Measurements from ENCODE around the gene SH3BGRL2.

Gene SH3BGRL2

GRCh38 chr6:79630883-79631692, at the start of gene SH3BGRL2:
Gene SH3BGRL2 (plus strand): TSS chr6:79631329. CDS start chr6:79631462, 133 bp downstream.
- peak; percentile 77 for DNase-seq

DNA sequence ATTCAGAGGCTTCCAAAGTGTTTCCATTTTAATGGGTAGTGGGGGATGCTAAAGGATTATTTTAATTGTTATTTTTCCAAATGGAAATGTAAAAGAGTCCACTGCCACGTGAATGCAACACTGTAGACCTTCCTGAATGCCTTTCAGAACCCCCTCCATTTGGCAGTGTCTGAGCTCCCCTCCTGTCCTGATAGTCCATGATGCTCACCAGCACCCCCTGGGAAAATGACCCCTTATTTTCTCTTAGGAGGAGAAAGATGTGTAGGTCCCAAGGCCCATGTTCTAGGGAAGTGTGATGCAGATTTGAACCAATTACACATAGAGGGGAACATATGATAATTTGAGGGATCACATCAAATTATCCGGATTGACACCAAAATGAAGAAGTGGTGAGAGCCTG, 46.8 kb upstream of the SH3BGRL2 start:
- no peak for DNase-seq

- peak; percentile 6 for DNase-seq
Measured at GRCh38 chr6:79586548-79586947, 44.6 kb upstream of the SH3BGRL2 start.

- no peak for DNase-seq
Measured at GRCh38 chr6:79589701-79590100, 41.4 kb upstream of the SH3BGRL2 start.

- no peak for DNase-seq
Measured at GRCh38 chr6:79597155-79597554, 34.0 kb upstream of the SH3BGRL2 start.

DNA sequence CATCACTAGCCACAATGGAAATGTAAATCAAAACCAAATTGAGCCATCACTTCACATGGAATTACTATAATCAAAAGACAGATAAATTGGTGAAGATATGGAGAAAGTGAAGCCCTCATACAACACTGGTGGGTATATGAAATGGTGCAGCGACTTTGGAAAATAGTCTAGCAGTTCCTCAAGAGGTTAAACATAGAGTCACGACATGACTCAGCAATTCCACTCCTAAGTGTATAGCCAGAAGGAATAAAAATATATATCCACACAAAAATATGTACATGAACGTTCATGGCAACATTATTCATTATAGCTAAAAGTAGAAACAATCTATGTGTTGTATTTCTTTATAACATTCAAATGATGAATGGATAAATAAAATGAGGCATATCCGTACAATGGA, 33.1 kb upstream of the SH3BGRL2 start:
- no peak for DNase-seq

- no peak for DNase-seq
Measured at GRCh38 chr6:79599725-79600259, 31.3 kb upstream of the SH3BGRL2 start.

- no peak for DNase-seq
Measured at GRCh38 chr6:79600313-79600712, 30.8 kb upstream of the SH3BGRL2 start.

- DNase-seq, result peak; percentile 9
Measured at GRCh38 chr6:79600812-79601609, 30.1 kb upstream of the SH3BGRL2 start.

DNA sequence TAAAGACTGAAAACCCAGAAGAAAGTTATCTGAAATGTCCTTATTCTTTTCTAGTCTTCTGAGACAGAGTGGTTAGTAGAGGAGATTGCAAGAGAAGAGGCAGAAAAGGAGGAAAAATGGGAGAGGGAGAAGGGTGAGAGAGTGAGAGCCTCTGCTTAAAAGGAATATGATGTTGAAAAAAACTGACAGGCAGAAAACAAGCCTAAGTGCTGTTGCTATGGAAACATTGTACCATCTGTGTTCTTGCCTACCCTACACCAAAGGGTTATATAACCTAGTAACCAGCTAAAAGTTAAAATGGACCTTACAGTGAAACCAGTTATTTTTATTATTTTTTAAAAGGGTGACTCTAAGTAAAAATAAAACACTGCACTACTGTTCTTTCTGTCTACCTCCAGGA, 28.3 kb upstream of the SH3BGRL2 start:
- no peak for DNase-seq

DNA sequence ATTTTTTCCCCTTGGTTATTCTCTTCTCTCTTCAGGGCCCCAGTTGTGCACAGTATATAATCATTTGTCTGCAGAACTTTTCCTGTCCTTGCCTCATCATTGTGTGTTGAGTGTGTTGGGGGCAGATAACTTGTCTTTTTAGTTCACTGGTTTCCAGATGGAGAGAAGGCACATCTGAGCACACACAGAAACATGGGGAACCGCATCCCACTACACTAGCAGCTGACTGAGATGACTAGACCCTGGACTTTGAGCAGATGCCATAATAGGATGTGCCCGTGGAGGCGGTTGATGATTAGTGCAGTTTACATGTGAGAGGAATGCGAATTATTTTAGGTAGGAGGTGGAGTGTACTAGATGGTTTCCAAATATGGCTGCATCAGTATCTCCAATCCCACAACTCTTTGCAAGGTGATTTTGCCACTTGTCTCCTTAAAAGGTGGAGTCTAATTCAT, 26.5 kb upstream of the SH3BGRL2 start:
- DNase-seq, result no peak

GRCh38 chr6:79605061-79605460, 26.1 kb upstream of the SH3BGRL2 start:
- DNase-seq, result no peak

GRCh38 chr6:79605968-79606764, 25.0 kb upstream of the SH3BGRL2 start:
- DNase-seq, result no peak

GRCh38 chr6:79607000-79607399, 24.1 kb upstream of the SH3BGRL2 start:
- no peak for DNase-seq

- DNase-seq, result no peak
Measured at GRCh38 chr6:79608334-79609224, 22.6 kb upstream of the SH3BGRL2 start.

GRCh38 chr6:79609225-79609595, 21.9 kb upstream of the SH3BGRL2 start:
- no peak for DNase-seq

GRCh38 chr6:79610306-79611009, 20.7 kb upstream of the SH3BGRL2 start:
- DNase-seq, result no peak

DNA sequence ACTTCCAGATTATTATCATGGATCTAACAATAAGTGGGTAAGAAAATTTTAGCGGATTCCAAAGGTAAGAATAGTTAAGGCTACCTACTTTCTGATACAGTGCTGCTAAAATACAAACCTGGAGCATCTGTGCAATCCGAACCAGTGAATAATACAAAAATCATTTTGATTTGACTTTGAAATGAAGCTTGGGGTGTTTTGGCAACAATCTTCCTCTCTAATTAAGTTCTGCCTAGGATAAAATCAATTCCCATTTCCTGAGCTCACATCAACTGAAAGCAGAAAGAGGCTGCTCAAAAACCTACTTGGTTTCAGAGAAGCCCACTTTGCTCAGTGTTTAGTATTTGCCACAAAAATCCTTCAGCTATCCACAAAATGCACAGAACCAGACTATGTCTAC, 18.7 kb upstream of the SH3BGRL2 start:
- DNase-seq, result no peak

DNA sequence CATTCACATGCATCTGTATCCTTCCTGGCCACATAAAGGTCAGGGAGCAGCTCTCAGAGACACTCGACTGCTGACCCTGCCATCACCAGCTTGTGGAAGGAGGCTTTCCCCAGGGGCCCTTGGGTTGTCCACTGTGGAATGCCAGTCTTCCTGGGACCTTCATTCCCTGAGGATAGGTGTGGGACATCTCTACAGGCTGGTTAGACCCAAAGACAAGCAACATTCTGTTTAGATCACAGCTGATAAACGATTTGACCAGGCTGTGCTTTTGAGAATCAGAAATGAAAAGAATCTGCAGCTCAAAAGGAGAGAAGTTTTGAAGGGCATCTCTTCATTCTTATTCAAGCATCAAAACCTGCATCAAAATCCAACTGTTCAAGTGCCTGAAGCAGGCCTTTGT, 18.2 kb upstream of the SH3BGRL2 start:
- no peak for DNase-seq

- DNase-seq, result no peak
Measured at GRCh38 chr6:79613912-79614311, 17.2 kb upstream of the SH3BGRL2 start.

Data from NCI-H2029 (cell line).